Measurements from ENCODE around the gene GLO1.
A peak's percentile ranks its signal among the peaks of the same experiment; 100 is the strongest.

Gene GLO1

DNA sequence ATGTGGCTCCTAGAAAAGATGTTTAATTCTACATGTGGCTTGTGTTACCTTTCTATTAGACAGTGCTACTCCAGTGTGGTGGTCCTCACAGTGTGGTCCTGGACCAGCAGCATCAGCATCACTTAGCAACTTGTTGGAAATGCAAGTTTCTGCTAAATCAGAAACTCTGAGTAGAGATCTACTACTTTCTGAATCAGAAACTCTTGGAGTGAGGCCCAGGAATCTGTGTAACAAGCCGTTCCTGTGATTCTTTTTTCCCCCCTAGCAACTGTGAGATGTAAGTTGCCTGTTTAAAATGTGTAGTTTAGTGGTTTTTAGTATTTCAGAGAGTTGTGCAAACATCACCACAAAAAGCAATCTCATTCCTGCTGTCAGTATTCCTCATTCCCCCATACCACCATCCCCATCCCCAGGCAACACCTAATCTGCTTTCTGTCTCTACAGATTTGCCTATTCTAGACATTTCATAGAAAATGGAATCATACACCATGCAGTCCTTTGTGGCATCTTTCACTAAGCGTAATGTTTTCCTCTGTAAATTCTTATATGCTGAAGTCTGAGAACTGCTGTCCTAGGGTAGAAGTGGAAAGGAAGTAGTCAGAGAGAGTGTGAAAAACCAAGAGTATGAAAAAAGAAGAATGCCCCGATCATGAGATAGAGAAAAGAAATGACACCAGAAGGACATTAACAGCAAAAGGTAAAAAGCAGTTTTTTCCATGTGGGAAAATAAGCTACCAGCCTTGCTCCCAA is 44.4 kb downstream of the GLO1 start:
- no peak for DNase-seq (ENCODE audit: low read depth in 2 of 2)

DNA sequence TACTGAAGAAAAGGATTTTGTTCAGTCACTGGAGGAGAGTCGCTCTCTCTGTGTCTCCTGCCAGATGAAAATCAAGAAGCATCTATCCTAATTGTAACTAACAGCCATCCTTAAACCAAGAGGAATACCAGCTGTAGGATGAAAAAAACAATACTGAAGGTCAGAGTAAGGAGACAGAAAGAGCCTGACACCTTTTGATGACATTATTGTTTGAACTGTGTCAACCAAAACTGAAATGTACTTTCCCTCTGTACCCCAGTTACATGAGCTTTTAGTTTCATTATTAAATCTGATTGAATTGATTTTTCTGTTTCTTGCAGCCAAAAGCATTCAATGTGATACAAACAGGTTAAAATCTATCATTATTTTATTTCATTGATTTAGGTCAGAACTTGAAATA is 46.0 kb downstream of the GLO1 start:
- DNase-seq (ENCODE audit: low read depth in 2 of 2): no peak

DNA sequence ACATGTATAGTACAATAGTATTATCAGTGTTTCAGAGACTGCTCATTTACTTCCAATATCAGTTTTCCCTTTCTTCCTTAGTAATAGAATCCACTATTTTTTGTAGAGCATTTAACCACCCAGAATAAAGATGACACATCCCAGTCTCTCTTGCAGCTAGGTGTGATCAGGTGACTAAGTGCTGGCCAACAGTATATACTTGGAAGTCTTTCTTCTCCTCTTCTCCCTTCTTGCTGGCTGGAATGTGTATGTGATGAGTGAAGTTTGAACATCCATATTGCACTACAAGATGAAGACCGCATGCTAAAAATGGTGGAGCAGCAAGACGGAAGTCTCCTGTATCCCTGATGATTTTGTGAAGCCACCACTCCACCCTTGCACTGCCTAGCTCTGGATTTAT is 48.7 kb downstream of the GLO1 start:
- DNase-seq (ENCODE audit: low read depth in 2 of 2): no peak

DNA sequence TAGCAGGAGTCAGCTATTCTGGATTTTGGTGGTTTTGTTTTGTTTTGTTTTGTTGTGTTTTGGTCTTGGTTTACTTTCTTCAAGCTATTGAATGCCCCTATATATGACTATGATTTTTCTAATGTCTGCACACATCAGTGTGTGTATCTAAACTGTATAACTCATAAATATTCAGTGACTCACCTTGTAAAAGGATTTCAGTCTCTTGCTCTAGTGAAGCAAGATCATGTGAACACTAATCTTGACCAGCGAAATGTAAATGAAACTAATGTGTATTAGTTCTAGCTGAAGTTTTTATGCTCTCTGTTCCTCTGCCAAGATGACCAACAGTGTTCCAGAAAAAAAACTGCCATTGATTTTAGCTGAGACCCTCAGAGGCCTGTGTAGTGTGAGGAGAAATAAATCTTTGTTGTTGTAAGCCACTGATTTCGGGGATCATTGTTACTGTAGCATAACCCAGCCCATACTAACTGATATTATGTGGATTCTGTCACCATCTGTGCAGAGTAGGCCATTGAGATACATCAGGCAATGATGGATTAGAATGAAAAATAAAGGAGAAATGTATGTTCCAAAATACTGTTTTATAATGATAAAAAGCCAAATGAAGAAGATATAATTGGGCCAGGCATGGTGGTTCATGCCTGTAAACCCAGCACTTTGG is 51.7 kb downstream of the GLO1 start:
- no peak for DNase-seq (ENCODE audit: low read depth in 2 of 2)

DNA sequence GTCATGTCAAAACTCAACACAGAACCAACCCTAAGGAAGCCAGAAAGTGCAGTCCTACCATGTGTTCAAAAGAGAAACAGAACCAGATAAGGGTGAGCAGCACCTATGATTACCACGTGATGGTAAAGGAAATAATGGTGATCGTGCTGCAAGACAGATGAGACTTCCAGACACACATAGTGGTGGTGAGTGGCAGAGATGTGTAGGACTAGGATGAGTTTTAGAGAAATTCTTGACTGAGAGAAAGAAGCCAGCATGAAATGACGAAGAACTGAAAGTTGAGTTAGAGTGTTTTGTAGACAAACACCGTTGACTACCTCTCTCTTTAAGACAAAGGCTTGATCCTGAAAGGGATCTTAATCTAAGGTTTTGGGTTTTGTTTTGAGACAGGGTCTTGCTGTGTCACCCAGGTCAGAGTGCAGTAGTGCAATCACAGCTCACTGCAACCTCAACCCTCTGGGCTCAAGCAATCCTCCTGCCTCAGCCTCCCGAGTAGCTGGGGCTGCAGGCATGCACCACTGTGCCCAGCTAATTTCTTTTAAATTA is 52.7 kb downstream of the GLO1 start:
- DNase-seq (ENCODE audit: low read depth in 2 of 2): no peak

- DNase-seq (ENCODE audit: low read depth in 2 of 2): no peak
Observed at GRCh38 chr6:38649744-38650143, 53.2 kb downstream of the GLO1 start.

- no peak for DNase-seq (ENCODE audit: low read depth in 2 of 2)
Observed at GRCh38 chr6:38648629-38649028, 54.3 kb downstream of the GLO1 start.

- no peak for DNase-seq (ENCODE audit: low read depth in 2 of 2)
Observed at GRCh38 chr6:38646166-38646878, 56.6 kb downstream of the GLO1 start.

DNA sequence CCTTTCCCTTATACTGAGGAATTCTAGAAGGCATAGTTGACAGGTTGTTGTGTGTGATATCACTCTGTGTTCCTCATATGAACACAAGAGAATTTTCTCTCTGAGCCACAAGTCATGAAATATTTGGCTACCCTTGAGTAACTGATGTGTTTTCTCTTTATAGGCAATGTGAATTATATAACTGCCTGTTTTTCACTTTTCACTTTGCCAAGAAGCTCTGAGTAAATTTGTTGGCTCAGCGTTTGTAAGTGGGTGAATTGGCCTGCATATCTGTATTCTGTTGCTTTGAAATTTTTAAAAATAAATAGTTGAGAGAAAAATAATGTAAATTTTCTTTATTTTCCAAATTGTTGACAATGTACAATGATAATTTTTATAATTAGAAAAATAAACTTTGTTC is 58.0 kb downstream of the GLO1 start:
- DNase-seq (ENCODE audit: low read depth in 2 of 2): no peak

GRCh38 chr6:38640216-38640909 is 62.6 kb downstream of the GLO1 start:
- DNase-seq (ENCODE audit: low read depth in 2 of 2): no peak

- DNase-seq (ENCODE audit: low read depth in 2 of 2): peak; percentile 66 to 72
Observed at GRCh38 chr6:38639498-38640215, 63.3 kb downstream of the GLO1 start, which contains the start of gene BTBD9. Gene BTBD9, minus strand, starts transcription at chr6:38639929.

GRCh38 chr6:38638941-38639497 is 63.9 kb downstream of the GLO1 start:
- peak; percentile 40 to 56 for DNase-seq (ENCODE audit: low read depth in 2 of 2)

GRCh38 chr6:38637756-38638155 is 65.2 kb downstream of the GLO1 start:
- no peak for DNase-seq (ENCODE audit: low read depth in 2 of 2)

- DNase-seq (ENCODE audit: low read depth in 2 of 2): no peak
Observed at GRCh38 chr6:38636027-38636426, 66.9 kb downstream of the GLO1 start.

GRCh38 chr6:38634518-38634917 is 68.4 kb downstream of the GLO1 start:
- DNase-seq (ENCODE audit: low read depth in 2 of 2): no peak

DNA sequence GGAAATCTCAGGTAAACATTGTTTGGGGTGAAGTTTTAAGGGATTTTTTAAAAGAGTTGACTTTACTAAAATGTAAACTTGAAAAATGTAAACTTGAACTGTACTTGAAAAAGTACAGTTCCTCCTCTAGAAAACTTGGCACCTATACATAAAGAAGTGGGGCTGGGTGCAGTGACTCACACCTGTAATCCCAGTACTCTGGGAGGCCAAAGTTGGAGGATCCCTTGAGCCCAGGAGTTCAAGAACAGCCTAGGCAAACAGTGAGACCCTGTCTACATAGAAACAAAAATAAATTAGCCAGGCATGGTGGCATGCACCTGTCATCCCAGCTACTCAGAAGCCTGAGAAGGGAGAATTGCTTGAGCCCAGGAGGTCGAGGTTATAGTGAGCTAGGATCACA is 70.5 kb downstream of the GLO1 start:
- DNase-seq (ENCODE audit: low read depth in 2 of 2): no peak

DNA sequence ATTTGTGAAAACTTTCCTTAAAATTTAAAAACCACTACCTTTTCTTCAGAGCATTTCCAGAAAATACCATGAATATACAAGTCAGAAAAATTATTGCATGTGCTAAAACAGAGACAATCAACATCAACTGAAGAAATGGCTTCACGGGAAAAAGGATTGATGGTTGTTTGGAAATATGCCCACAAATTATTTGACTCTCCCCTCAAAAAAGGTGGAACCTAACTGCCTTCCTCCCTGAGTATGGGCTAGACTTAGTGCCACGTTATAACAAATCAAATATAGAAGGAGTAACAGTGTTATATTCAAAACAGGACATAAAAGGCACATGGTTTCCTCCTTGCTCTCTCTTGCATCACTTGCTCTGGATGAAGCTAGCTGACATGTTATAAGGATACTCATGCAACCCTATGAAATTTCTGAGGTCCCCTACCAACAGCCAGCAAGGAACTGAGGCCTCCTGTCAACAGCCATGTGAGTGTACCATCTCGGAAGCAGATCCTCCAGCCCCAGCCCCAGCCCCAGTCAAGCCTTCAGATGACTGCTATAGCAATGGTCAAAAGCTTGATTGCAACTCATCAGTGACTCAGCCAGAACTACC is 71.7 kb downstream of the GLO1 start:
- no peak for DNase-seq (ENCODE audit: low read depth in 2 of 2)

Measured in stimulated activated CD4-positive, alpha-beta T cell treated with anti-CD3 and anti-CD28 coated beads, Interleukin-4, amount 100 ng/mL, for 48 hours (primary cell).